Activated naive CD4-positive, alpha-beta T cell treated with anti-CD3 and anti-CD28 coated beads, Interleukin-2, amount 10 ng/mL, durations not matched to agents 7 days and 5 days (primary cell): ENCODE results near the gene IFNL1.
A peak's percentile ranks its signal among the peaks of the same experiment; 100 is the strongest.
"Not testable (repeated sequence)": the region's sequence is repeated elsewhere in the genome, so short reads cannot be mapped to it uniquely, and the experiment has no call there.

Experiments used
- CTCF ChIA-PET: fragments of 350-600 bp; sonication (Branson Sonifier 250); formaldehyde crosslinking; loops from one replicate; lab custom pipeline; 2021; ENCODE audit warnings: antibody characterized with exemption; lab: Charles Lee
- DNase-seq: peaks from one replicate; pipeline ENCODE4 v3.0.0-alpha.2; 2020
- H3K27ac Mint-ChIP-seq: one replicate; pipeline ENCODE4 v1.8.0; 2021; ENCODE audit warnings: mild to moderate bottlenecking, moderate library complexity, mixed read lengths
- H3K27me3 Mint-ChIP-seq: one replicate; pipeline ENCODE4 v1.8.0; 2021; ENCODE audit warnings: mild to moderate bottlenecking, mixed read lengths
- H3K36me3 Mint-ChIP-seq: one replicate; pipeline ENCODE4 v1.8.0; 2021; ENCODE audit warnings: mixed read lengths
- H3K4me1 Mint-ChIP-seq: one replicate; pipeline ENCODE4 v1.8.0; 2021; ENCODE audit warnings: mixed read lengths
- H3K4me3 Mint-ChIP-seq: one replicate; pipeline ENCODE4 v1.8.0; 2021; ENCODE audit warnings: mild to moderate bottlenecking, moderate library complexity, mixed read lengths
- H3K9me3 Mint-ChIP-seq: one replicate; pipeline ENCODE4 v1.8.0; 2021; ENCODE audit warnings: mixed read lengths

Gene IFNL1

DNA sequence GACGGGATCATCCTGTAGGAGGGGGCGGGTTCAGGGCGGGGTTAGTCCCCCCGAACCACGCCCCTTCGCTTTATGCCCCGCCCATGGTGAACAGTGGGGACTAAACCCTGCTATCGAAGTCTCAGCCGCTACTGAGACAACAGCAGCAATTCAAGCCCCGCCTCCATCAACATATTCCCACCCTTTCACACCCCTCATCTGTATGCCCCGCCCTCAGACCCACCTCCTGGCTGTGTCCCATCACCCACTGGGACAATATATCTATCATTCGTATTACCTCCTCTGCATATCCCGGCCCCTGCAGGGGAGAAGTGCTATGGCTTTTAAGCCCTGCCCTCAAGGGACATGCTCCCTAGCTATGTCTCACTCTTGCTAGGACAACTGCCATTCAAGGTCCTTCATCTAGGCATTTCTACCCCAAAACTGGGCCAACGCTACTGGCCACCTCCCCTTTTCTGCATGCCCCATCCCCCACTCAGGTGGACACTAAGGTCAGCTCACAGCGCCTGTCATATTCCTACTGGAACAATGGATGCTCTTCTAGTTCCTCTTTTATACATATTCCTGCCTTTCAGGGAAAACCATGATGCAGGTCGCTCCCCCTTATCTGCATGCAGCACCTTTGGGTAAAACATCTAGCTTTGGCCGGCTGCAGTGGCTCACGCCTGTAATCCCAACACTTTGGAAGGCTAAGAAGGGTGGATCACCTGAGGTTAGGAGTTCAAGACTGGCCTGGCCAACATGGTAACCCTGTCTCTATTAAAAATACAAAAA is 12.5 kb downstream of the IFNL1 start:
- CTCF ChIA-PET = interaction anchor here (0.6 kb wide), 1 partner anchor 347 kb away, joined by 3 read pairs; no protein-coding TSS in a partner anchor
- Mint-ChIP-seq H3K4me3 (no peak overlapping the region), H3K27me3 (peaks cover 6% of the 10 kb centered on the region), H3K27ac (no peak overlapping the region), H3K4me1 (no peaks in the 10 kb centered on the region), H3K9me3 (no peaks in the 10 kb centered on the region), H3K36me3 (peaks cover 25% of the 10 kb centered on the region)
- no peak for DNase-seq

DNA sequence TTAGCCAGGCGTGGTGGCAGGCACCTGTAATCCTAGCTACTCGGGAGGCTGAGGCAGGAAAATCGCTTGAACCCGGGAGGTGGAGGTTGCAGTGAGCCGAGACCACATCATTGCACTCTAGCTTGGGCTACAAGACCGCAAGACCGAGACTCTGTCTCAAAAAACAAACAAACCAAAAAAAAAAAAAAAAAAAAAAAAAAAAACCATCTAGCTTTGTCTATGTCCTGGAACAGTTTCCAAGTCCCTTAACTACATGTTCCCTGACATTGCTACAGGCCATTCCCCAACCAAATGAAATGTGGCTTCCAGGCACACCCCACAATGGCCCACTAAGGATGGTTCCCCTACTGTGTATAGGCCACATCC is 13.1 kb downstream of the IFNL1 start:
- H3K27ac Mint-ChIP-seq, H3K9me3 Mint-ChIP-seq, H3K27me3 Mint-ChIP-seq, DNase-seq, H3K4me1 Mint-ChIP-seq, H3K4me3 Mint-ChIP-seq: not testable (repeated sequence)
- CTCF ChIA-PET = interaction anchor here (0.6 kb wide), 1 partner anchor 347 kb away, joined by 3 read pairs; no protein-coding TSS in a partner anchor
- H3K36me3 Mint-ChIP-seq = peaks cover 27% of the 10 kb centered on the region

- peaks cover 27% of the 10 kb centered on the region for H3K36me3 Mint-ChIP-seq
- H3K27ac Mint-ChIP-seq = peak overlapping the region; percentile 16
- no peak for DNase-seq
- H3K4me3 Mint-ChIP-seq = no peak overlapping the region
- H3K4me1 Mint-ChIP-seq = no peaks in the 10 kb centered on the region
- H3K27me3 Mint-ChIP-seq = no peaks in the 10 kb centered on the region
- CTCF ChIA-PET = no interaction called here
- no peaks in the 10 kb centered on the region for H3K9me3 Mint-ChIP-seq
These were observed 14.5 kb downstream of the IFNL1 start for GRCh38 chr19:39310558-39311311.

DNA sequence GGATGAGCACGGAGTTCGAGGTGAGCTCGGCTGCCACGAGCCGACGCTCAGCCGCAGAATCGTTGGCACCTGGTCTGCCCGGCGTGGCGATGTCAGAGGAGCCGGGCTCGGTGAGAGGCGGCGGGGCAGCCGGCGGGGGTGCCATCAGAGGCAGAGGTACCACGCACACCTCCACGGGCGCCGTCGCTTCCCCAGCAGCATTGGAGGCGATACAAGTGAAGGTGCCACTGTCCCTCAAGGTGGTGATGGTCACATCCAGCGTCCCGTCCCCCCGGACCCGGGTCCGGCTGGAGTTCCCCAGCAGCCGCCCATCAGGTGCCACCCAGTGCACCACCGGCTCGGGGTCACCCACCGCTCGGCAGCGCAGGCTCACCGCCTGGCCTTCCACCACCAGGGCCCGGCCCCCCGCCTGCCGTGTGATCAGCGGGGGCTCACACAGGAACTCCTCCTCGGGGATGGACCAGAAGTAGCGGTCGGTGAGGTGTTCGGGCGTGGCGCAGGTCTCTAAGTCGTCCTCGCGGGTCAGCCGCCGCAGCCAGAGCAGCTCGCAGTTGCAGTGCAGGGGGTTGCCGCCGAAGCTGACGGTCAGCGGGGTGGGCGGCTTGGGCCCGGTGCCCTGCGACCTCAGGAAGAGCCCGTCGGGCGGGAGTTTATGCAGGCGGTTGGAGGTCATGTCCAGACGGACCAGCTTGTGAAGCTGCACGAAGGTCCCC is 18.0 kb downstream of the IFNL1 start:
- Mint-ChIP-seq H3K9me3 (no peaks in the 10 kb centered on the region), H3K36me3 (peaks cover 26% of the 10 kb centered on the region)
- no peak for DNase-seq

DNA sequence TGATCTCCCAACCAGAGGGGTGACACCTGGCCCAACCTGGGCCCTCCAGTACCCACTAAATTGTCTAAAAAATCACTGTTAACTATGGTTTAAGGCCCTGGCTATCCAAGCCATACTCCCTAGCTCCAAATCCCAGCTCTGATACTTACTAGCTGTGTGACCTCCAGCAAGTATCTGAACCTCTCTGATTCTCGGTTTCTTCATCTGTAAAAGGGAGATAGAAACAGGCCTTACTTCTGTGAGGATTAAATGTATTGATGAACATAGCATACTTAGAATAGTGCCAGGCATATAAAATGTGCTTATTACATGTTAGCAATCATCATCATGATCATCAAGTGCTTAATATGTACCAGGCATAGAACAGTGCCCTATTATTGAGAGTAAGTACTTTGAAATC is 19.7 kb downstream of the IFNL1 start:
- Mint-ChIP-seq H3K4me3 (no peak overlapping the region), H3K36me3 (peaks cover 21% of the 10 kb centered on the region), H3K4me1 (peaks cover 12% of the 10 kb centered on the region), H3K27me3 (peaks cover 4% of the 10 kb centered on the region), H3K27ac (no peak overlapping the region), H3K9me3 (no peaks in the 10 kb centered on the region)
- no peak for DNase-seq
- CTCF ChIA-PET = no interaction called here

More for the DNA sequence above, 18.0 kb downstream of the IFNL1 start:
- Mint-ChIP-seq H3K27ac (no peak overlapping the region), H3K27me3 (no peaks in the 10 kb centered on the region), H3K4me1 (peaks cover 4% of the 10 kb centered on the region), H3K4me3 (no peak overlapping the region)
- CTCF ChIA-PET = interaction anchor here (1.1 kb wide), 1 partner anchor 8 kb away, joined by 3 read pairs; no protein-coding TSS in a partner anchor

DNA sequence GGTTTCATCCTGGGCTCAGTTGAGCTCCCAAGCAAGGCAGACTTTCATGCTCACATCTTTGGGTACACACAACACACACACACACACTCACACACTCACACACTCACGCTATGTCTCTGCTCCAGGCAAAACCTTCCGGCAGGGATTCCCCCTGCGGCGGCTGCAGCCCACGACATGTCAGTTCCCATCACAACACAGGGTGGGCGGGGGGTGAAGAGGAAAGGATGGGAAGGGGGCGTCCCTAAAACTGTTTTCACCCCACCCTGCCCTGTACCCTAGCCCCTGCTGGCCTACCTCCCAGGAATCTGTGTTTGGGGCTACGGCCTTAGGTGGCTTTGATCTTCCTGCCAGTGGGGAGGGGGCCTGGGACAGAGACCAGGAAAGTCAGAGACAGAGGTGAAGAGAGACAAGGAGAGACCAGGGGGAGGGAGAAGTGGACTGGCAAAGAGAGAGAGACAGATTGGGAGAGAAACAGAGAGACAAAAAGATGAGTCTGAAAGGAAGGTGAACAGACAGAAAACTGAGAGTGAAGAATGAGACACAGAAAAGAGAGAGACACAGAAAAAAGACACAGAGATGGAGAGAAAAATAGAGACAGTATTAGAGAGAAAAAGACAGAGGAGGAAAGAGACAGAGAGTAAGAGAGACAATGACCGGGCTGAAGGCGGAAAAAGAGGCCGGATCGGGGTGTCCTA is 20.6 kb downstream of the IFNL1 start:
- H3K9me3 Mint-ChIP-seq = no peaks in the 10 kb centered on the region
- peaks cover 16% of the 10 kb centered on the region for H3K36me3 Mint-ChIP-seq
- DNase-seq = no peak
- H3K27me3 Mint-ChIP-seq = peaks cover 13% of the 10 kb centered on the region
- H3K4me1 Mint-ChIP-seq = peaks cover 19% of the 10 kb centered on the region
- H3K4me3 Mint-ChIP-seq = no peak overlapping the region
- no peak overlapping the region for H3K27ac Mint-ChIP-seq
- CTCF ChIA-PET = no interaction called here

DNA sequence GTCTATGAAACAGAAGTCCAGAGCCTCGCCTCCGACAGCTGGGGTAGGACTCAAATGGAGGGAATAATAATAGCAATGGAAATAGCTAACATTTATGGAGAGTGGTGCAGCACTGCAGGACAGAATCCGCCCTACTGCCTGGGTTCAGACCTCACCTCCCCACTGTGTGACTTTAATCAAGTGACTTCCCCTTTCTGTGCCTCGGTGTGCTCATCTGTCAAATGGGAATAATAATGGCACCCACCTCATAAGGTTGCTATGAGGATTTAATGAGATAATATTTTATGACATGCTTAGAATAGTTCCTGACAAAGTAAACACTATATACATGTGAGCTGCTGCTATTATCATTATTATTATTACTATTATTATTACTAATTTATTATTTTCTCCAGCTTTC is 21.3 kb downstream of the IFNL1 start:
- H3K4me1 Mint-ChIP-seq = peaks cover 19% of the 10 kb centered on the region
- no peaks in the 10 kb centered on the region for H3K9me3 Mint-ChIP-seq
- H3K4me3 Mint-ChIP-seq = no peak overlapping the region
- peaks cover 17% of the 10 kb centered on the region for H3K27me3 Mint-ChIP-seq
- H3K36me3 Mint-ChIP-seq = peaks cover 16% of the 10 kb centered on the region
- CTCF ChIA-PET = no interaction called here
- no peak overlapping the region for H3K27ac Mint-ChIP-seq
- no peak for DNase-seq

DNA sequence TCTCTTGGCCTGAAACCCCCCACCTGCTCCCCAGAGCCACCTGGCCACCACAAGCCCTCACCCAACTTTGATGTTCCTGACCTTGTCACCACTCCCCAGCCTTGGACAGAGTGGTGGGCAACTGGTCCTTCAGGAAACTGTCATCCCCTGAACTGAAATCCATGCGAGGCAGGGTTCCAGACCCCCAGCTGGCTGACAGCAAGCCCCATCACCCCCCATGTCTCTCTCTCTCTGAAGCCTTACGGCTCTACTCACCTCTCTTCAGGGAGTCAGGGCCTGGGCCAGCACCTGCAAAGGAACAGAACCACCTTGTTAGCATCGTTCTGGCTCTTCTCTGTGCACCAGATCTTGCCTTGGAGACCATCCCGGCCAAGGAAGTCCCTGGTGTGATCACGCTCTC is 21.9 kb downstream of the IFNL1 start:
- DNase-seq = no peak
- Mint-ChIP-seq H3K9me3 (no peaks in the 10 kb centered on the region), H3K27me3 (peaks cover 17% of the 10 kb centered on the region), H3K4me3 (no peak overlapping the region), H3K36me3 (peaks cover 18% of the 10 kb centered on the region), H3K4me1 (peaks cover 24% of the 10 kb centered on the region), H3K27ac (no peak overlapping the region)
- CTCF ChIA-PET = no interaction called here

GRCh38 chr19:39318690-39319089 is 22.5 kb downstream of the IFNL1 start:
- CTCF ChIA-PET = no interaction called here
- Mint-ChIP-seq H3K4me3 (peak overlapping the region; percentile 63), H3K36me3 (peaks cover 15% of the 10 kb centered on the region), H3K4me1 (peaks cover 25% of the 10 kb centered on the region), H3K9me3 (no peaks in the 10 kb centered on the region), H3K27ac (no peak overlapping the region), H3K27me3 (peaks cover 17% of the 10 kb centered on the region)
- DNase-seq = no peak

DNA sequence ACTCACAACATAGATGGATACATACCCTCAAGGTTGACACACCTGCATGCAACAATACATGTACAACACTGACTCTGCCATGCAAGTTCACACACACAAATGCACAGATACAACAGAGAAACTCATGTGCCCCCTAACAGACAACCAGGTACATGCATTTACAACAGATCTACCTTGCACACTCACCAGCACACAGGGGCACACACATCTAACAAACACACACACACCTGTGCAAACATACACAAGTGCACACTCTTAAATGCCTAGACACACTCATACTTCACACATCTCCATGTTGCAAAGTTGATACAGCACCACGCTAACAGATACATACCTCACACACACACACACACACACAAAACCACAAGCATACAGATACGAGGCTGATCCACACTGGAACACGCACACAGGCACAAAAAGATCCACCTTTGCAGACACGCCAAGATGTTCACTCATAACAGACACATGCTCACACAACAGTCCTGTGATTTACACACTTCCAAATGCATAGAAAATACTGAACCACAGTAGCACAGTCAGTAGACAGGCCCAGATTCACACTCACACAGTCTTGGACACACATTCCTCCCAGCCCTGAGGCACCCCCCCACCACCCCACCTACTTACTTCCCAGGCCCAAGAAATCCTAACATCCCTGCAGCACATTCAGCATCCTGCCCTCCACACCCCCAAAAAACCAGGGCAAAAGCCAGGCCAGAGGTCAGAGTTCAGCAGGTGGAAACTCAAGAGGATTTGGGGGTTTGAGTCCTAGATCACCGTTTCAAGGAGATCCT is 23.1 kb downstream of the IFNL1 start:
- H3K9me3 Mint-ChIP-seq = no peaks in the 10 kb centered on the region
- peaks cover 25% of the 10 kb centered on the region for H3K4me1 Mint-ChIP-seq
- peaks cover 17% of the 10 kb centered on the region for H3K27me3 Mint-ChIP-seq
- peak overlapping the region; percentile 63 for H3K4me3 Mint-ChIP-seq
- peaks cover 13% of the 10 kb centered on the region for H3K36me3 Mint-ChIP-seq
- CTCF ChIA-PET = no interaction called here
- no peak for DNase-seq
- no peak overlapping the region for H3K27ac Mint-ChIP-seq

GRCh38 chr19:39319892-39320248 is 23.7 kb downstream of the IFNL1 start:
- no peak for DNase-seq
- peaks cover 13% of the 10 kb centered on the region for H3K36me3 Mint-ChIP-seq
- H3K27me3 Mint-ChIP-seq = peaks cover 17% of the 10 kb centered on the region
- H3K9me3 Mint-ChIP-seq = no peaks in the 10 kb centered on the region
- H3K27ac Mint-ChIP-seq = no peak overlapping the region
- peak overlapping the region; percentile 68 for H3K4me3 Mint-ChIP-seq
- CTCF ChIA-PET = no interaction called here
- peaks cover 25% of the 10 kb centered on the region for H3K4me1 Mint-ChIP-seq

GRCh38 chr19:39321117-39321831 is 25.1 kb downstream of the IFNL1 start:
- CTCF ChIA-PET = no interaction called here
- DNase-seq = no peak
- Mint-ChIP-seq H3K36me3 (peaks cover 19% of the 10 kb centered on the region), H3K4me1 (peaks cover 25% of the 10 kb centered on the region), H3K9me3 (no peaks in the 10 kb centered on the region), H3K27me3 (peaks cover 17% of the 10 kb centered on the region), H3K27ac (peak overlapping the region; percentile 24), H3K4me3 (peak overlapping the region; percentile 72)

- DNase-seq = no peak
- Mint-ChIP-seq H3K9me3 (no peaks in the 10 kb centered on the region), H3K27ac (no peak overlapping the region), H3K36me3 (peaks cover 23% of the 10 kb centered on the region), H3K27me3 (peaks cover 17% of the 10 kb centered on the region), H3K4me3 (peak overlapping the region; percentile 72), H3K4me1 (peaks cover 25% of the 10 kb centered on the region)
- CTCF ChIA-PET = interaction anchor here (1.3 kb wide), 1 partner anchor 8 kb away, joined by 3 read pairs; no protein-coding TSS in a partner anchor
These were observed 25.6 kb downstream of the IFNL1 start for GRCh38 chr19:39321832-39322176.
